GM19035 (cell line): Measurements from ENCODE around the gene DOK1.

Experiments
- ATAC-seq: cut with Tn5 transposase; IDR thresholded peaks from one replicate; pipeline ENCODE4 v1.9.1; 2021; ENCODE audit not compliant: unreplicated experiment

The DOK1 gene

GRCh38 chr2:74525717-74526648 lies 28.5 kb upstream of the DOK1 start, which contains the start of gene DQX1:
Gene DQX1, minus strand, starts transcription at chr2:74526231. Its CDS starts 502 bp downstream, at chr2:74525729.
- no peak for ATAC-seq

- ATAC-seq = no peak
Measured at GRCh38 chr2:74526649-74527230, 27.8 kb upstream of the DOK1 start.

- no peak for ATAC-seq
Measured at GRCh38 chr2:74527741-74528140, 26.8 kb upstream of the DOK1 start.

GRCh38 chr2:74528600-74529356 lies 25.7 kb upstream of the DOK1 start:
- peak; percentile 4 for ATAC-seq

GRCh38 chr2:74529357-74530238 lies 24.9 kb upstream of the DOK1 start, which contains the start of the genes AUP1 and HTRA2:
Gene AUP1, minus strand, starts transcription at chr2:74529706. Its CDS starts 77 bp downstream, at chr2:74529629.
Gene HTRA2, plus strand, starts transcription at chr2:74529933. Its CDS starts 74 bp downstream, at chr2:74530007.
- peak; percentile 81 for ATAC-seq

GRCh38 chr2:74530239-74531187 lies 24.0 kb upstream of the DOK1 start:
- ATAC-seq = peak; percentile 29

GRCh38 chr2:74531666-74532065 lies 22.9 kb upstream of the DOK1 start:
- ATAC-seq = no peak

- ATAC-seq = no peak
Measured at GRCh38 chr2:74532222-74532621, 22.3 kb upstream of the DOK1 start.

- ATAC-seq = no peak
Measured at GRCh38 chr2:74533464-74533863, 21.1 kb upstream of the DOK1 start.

GRCh38 chr2:74534411-74534810 lies 20.1 kb upstream of the DOK1 start:
- ATAC-seq = no peak

GRCh38 chr2:74535440-74535965 lies 19.0 kb upstream of the DOK1 start:
- no peak for ATAC-seq

- no peak for ATAC-seq
Measured at GRCh38 chr2:74536166-74536950, 18.2 kb upstream of the DOK1 start.

GRCh38 chr2:74537140-74537539 lies 17.4 kb upstream of the DOK1 start:
- ATAC-seq = no peak

- no peak for ATAC-seq
Measured at GRCh38 chr2:74538881-74539339, 15.6 kb upstream of the DOK1 start.

- no peak for ATAC-seq
Measured at GRCh38 chr2:74540291-74540690, 14.2 kb upstream of the DOK1 start.

- ATAC-seq = no peak
Measured at GRCh38 chr2:74542978-74543377, 11.5 kb upstream of the DOK1 start.

GRCh38 chr2:74544634-74545033 lies 9.9 kb upstream of the DOK1 start:
- ATAC-seq = no peak

- no peak for ATAC-seq
Measured at GRCh38 chr2:74546004-74546403, 8.5 kb upstream of the DOK1 start.
